HepG2 (cell line): Measurements from ENCODE around the gene PGGT1B. TPM values are rescaled to one million over a fixed set of nuclear protein-coding genes. Genes with fewer than 3 reads are reported as not detected.

Source experiments
- ATAC-seq: fragments of 200-7000 bp; cut with Tn5 transposase; 3 replicates; pipeline ENCODE4 v1.9.1; 2020; ENCODE audit warnings: mild to moderate bottlenecking, moderate library complexity
- BruUV-seq: library from RNA; stranded (reverse); fragments of 400-500 nt; replicated peaks from 2 replicates; lab custom pipeline; 2021; lab: Mats Ljungman, UMichigan
- CTCF ChIA-PET: fragments of 300-600 bp; formaldehyde crosslinking; extraction: SDS; loops from one replicate; lab custom pipeline; 2021; ENCODE audit warnings: low total read pairs, inconsistent platforms, low intra/inter-chr PET ratio; lab: Yijun Ruan, JAX
- POLR2A ChIA-PET: fragments of 350-600 bp; sonication (Branson Sonifier 250); formaldehyde crosslinking; loops from one replicate; lab custom pipeline; 2020; ENCODE audit warnings: antibody characterized with exemption, inconsistent platforms; lab: Yijun Ruan, JAX
- DNase-seq: peaks from one replicate; pipeline ENCODE4 v3.0.0-alpha.2; 2015; ENCODE audit warnings: low spot score
- FAIRE-seq: peaks from 3 replicates; lab custom pipeline; 2011; peaks lifted over from hg19 to GRCh38; lab: Jason Lieb, UNC
- H2AFZ ChIP-seq: one replicate; pipeline ENCODE4 v1.6.1; 2011; ENCODE audit warnings: low read length, inconsistent platforms
- H3K27ac ChIP-seq: fragments of 300-600 bp; 3 replicates; pipeline ENCODE4 v1.8.0; 2011; ENCODE audit warnings: mixed run types, mild to moderate bottlenecking, mixed read lengths, low read length, inconsistent platforms; ENCODE audit not compliant: insufficient read depth; ENCODE audit errors: extremely low read length
- H3K27me3 ChIP-seq, 2 experiments: fragments of 200-600 bp in 1 of 2; 2 replicates in 1 of 2; 3 replicates in 1 of 2; pipeline versions ENCODE4 v1.6.0 to v1.8.0; 2011; ENCODE audit warnings: low read length in 2 of 2, mild to moderate bottlenecking in 2 of 2, moderate library complexity in 2 of 2, inconsistent platforms in 1 of 2; ENCODE audit not compliant: insufficient read depth in 2 of 2, control insufficient read depth in 1 of 2
- H3K36me3 ChIP-seq, 2 experiments: fragments of 200-600 bp in 1 of 2; replicated peaks in 1 of 2; 2 replicates in 1 of 2; 3 replicates in 1 of 2; pipeline versions ENCODE4 v1.5.1 to v1.8.0; 2011; ENCODE audit warnings: low read length in 2 of 2, inconsistent platforms in 1 of 2; ENCODE audit not compliant: insufficient read depth in 2 of 2, control insufficient read depth in 1 of 2
- H3K4me1 ChIP-seq: 2 replicates; pipeline ENCODE4 v1.5.1; 2012; ENCODE audit warnings: low read length, inconsistent platforms; ENCODE audit not compliant: insufficient read depth
- H3K4me2 ChIP-seq: 2 replicates; pipeline ENCODE4 v1.6.0; 2011; ENCODE audit warnings: low read depth, low read length, inconsistent platforms
- H3K4me3 ChIP-seq, 3 experiments: fragments of 200-600 bp in 1 of 3; sonication (generic), shearing (Covaris generic) in 1 of 3; replicated peaks in 1 of 3; 2 replicates each; pipeline ENCODE4 v1.5.1; 2011 to 2016; ENCODE audit warnings: low read length in 3 of 3, inconsistent platforms in 2 of 3, low read depth in 2 of 3, mild to moderate bottlenecking in 2 of 3, control low read depth in 1 of 3, mixed read lengths in 1 of 3; ENCODE audit not compliant: insufficient read depth in 1 of 3
- H3K79me2 ChIP-seq: one replicate; pipeline ENCODE4 v1.6.1; 2011; ENCODE audit warnings: low read length, inconsistent platforms; ENCODE audit not compliant: insufficient read depth
- H3K9ac ChIP-seq: 2 replicates; pipeline ENCODE4 v1.6.0; 2011; ENCODE audit warnings: mild to moderate bottlenecking, low read depth, low read length, inconsistent platforms; ENCODE audit not compliant: insufficient read depth
- H3K9me3 ChIP-seq: 2 replicates; pipeline ENCODE4 v1.5.1; 2012; ENCODE audit warnings: mild to moderate bottlenecking, low read length
- H4K20me1 ChIP-seq: 2 replicates; pipeline ENCODE4 v1.6.0; 2011; ENCODE audit warnings: inconsistent platforms, mild to moderate bottlenecking, low read length, moderate library complexity; ENCODE audit not compliant: insufficient read depth
- CHD4 ChIP-seq: fragments of 200-600 bp; sonication (generic); IDR thresholded peaks from 2 replicates; pipeline ENCODE4 v1.7.0; 2017; ENCODE audit warnings: mild to moderate bottlenecking, low read length, borderline replicate concordance
- EED ChIP-seq: sonication (generic); formaldehyde crosslinking; IDR thresholded peaks from 2 replicates; pipeline ENCODE4 v1.5.0; 2020; ENCODE audit warnings: mild to moderate bottlenecking, missing genetic modification reagents
- KLF12 ChIP-seq: sonication (generic); formaldehyde crosslinking; IDR thresholded peaks from 2 replicates; pipeline ENCODE4 v1.4.0; 2020; ENCODE audit warnings: missing genetic modification reagents, borderline replicate concordance
- TRIM22 ChIP-seq: fragments of 450-650 bp; IDR thresholded peaks from 2 replicates; pipeline ENCODE4 v1.6.1; 2017
- ZFP1 ChIP-seq: IDR thresholded peaks from 2 replicates; pipeline ENCODE4 v1.6.1; 2016
- ZNF24 ChIP-seq: fragments of 450-650 bp; IDR thresholded peaks from 2 replicates; pipeline ENCODE4 v1.6.1; 2017; ENCODE audit warnings: antibody characterized with exemption, mild to moderate bottlenecking
- ZNF598 ChIP-seq: sonication (generic); formaldehyde crosslinking; IDR thresholded peaks from 2 replicates; pipeline ENCODE4 v1.5.1; 2020; ENCODE audit warnings: mild to moderate bottlenecking, missing genetic modification reagents, borderline replicate concordance
- WGBS: methylation state at CpG from one replicate; pipeline ENCODE4 v1.1.6; 2017; ENCODE audit warnings: low lambda C conversion rate; 5-methylcytosine and 5-hydroxymethylcytosine counted together
- in situ Hi-C: cut with HindIII; loops from 2 replicates; pipeline ENCODE4 v1.10.0; 2017; ENCODE audit warnings: low pct_unique_long_range_greater_than_20kb; ENCODE audit not compliant: extremely low pct_ligation_motif_present
- intact Hi-C: fragments of 100-400 bp; cut with micrococcal nuclease; formaldehyde crosslinking; loops from one replicate; pipeline ENCODE4 v1.10.0; 2022; ENCODE audit not compliant: unreplicated experiment
- polyA plus RNA-seq, 8 experiments: library from polyadenylated mRNA; depleted of rRNA in 3 of 8; stranded (reverse) in 7 of 8; unstranded in 1 of 8; fragments of >200 nt; fragmentation: Illumina TruSeq in 4 of 8; extraction: Trizol in 4 of 8; gene quantifications; 2 replicates each; pipeline versions ENCODE4 v1.2.1 to v1.2.3, GENCODE V29; 2011 to 2016; ENCODE audit warnings: low read depth in 4 of 8, missing spikeins in 1 of 8, mixed read lengths in 1 of 8; ENCODE audit not compliant: insufficient read depth in 1 of 8
- total RNA-seq, 5 experiments: library from RNA; depleted of rRNA; stranded (reverse); fragments of >200 nt; fragmentation: Illumina TruSeq; extraction: Trizol; gene quantifications; 2 replicates each; pipeline ENCODE4 v1.2.3, GENCODE V29; 2016; ENCODE audit warnings: low read depth in 1 of 5
- TF ChIP-seq, protein P1 (sequence below): sonication (generic); formaldehyde crosslinking; IDR thresholded peaks from 2 replicates; pipeline ENCODE4 v1.4.0; 2020; ENCODE audit warnings: low read depth, mild to moderate bottlenecking, missing genetic modification reagents
- TF ChIP-seq, protein P2 (sequence below): sonication (generic); formaldehyde crosslinking; IDR thresholded peaks from 2 replicates; pipeline ENCODE4 v1.5.1; 2020; ENCODE audit warnings: mild to moderate bottlenecking, missing genetic modification reagents, moderate library complexity
- TF ChIP-seq, protein P3 (sequence below): sonication (generic); formaldehyde crosslinking; IDR thresholded peaks from 2 replicates; pipeline ENCODE4 v1.5.0; 2020; ENCODE audit warnings: mild to moderate bottlenecking, missing genetic modification reagents

Gene PGGT1B
- total and polyA plus RNA-seq, 2 of the 13 experiments (the other 11 are each of a cell fraction or from before 2014, with no cell fraction given) = 2.4 to 42.7 TPM

DNA sequence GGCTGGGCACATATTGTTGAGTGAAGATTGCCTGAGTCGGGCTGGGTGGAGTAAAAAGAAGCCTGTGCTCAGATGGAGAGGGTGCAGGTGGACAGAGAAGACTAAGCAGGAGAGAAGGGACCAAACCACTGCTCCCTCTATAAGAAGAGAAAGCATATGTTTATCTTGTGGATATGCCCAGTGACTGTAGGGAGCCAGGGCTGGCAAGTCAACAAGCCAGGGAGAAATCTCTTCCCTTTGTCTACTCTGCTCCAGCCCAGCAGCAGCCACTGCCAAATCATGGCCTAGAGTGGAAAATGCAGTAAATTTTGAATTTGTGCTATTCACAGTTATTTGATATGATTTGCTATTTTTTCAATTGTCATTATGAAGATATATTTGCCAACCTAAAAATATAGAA lies 59.7 kb downstream of the PGGT1B start:
- no peak for FAIRE-seq
- no peak for DNase-seq
- ChIA-PET POLR2A (no interaction called here), CTCF (no interaction called here)
- Histone ChIP-seq H3K4me2 (no peak overlapping the region), H2AFZ (no peak overlapping the region), H3K27me3 (no peaks in the 10 kb centered on the region; a peak in 1 of 5 replicates), H3K4me1 (no peaks in the 10 kb centered on the region), H3K9ac (no peak overlapping the region), H3K4me3 (no peak overlapping the region), H4K20me1 (no peaks in the 10 kb centered on the region), H3K9me3 (no peaks in the 10 kb centered on the region), H3K27ac (no peak overlapping the region), H3K36me3 (no peaks in the 10 kb centered on the region), H3K79me2 (no peaks in the 10 kb centered on the region)
- WGBS = 100% methylated on average over 1 of the region's 1 CpG
- in situ Hi-C loops = no loop called here
- intact Hi-C loops = no loop called here
- no TSS peak for BruUV-seq
- ATAC-seq = peak; percentile 32
- TF ChIP-seq ZFP1 (CRISPR knock-in tag) = no peak
- no peak for TF ChIP-seq EED (CRISPR knock-in tag)
- TF ChIP-seq TRIM22 = no peak
- no peak for TF ChIP-seq ZNF24
- TF ChIP-seq CHD4 = no peak
- TF ChIP-seq, protein P1, sequence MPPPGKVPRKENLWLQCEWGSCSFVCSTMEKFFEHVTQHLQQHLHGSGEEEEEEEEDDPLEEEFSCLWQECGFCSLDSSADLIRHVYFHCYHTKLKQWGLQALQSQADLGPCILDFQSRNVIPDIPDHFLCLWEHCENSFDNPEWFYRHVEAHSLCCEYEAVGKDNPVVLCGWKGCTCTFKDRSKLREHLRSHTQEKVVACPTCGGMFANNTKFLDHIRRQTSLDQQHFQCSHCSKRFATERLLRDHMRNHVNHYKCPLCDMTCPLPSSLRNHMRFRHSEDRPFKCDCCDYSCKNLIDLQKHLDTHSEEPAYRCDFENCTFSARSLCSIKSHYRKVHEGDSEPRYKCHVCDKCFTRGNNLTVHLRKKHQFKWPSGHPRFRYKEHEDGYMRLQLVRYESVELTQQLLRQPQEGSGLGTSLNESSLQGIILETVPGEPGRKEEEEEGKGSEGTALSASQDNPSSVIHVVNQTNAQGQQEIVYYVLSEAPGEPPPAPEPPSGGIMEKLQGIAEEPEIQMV = no peak
- TF ChIP-seq, protein P2, sequence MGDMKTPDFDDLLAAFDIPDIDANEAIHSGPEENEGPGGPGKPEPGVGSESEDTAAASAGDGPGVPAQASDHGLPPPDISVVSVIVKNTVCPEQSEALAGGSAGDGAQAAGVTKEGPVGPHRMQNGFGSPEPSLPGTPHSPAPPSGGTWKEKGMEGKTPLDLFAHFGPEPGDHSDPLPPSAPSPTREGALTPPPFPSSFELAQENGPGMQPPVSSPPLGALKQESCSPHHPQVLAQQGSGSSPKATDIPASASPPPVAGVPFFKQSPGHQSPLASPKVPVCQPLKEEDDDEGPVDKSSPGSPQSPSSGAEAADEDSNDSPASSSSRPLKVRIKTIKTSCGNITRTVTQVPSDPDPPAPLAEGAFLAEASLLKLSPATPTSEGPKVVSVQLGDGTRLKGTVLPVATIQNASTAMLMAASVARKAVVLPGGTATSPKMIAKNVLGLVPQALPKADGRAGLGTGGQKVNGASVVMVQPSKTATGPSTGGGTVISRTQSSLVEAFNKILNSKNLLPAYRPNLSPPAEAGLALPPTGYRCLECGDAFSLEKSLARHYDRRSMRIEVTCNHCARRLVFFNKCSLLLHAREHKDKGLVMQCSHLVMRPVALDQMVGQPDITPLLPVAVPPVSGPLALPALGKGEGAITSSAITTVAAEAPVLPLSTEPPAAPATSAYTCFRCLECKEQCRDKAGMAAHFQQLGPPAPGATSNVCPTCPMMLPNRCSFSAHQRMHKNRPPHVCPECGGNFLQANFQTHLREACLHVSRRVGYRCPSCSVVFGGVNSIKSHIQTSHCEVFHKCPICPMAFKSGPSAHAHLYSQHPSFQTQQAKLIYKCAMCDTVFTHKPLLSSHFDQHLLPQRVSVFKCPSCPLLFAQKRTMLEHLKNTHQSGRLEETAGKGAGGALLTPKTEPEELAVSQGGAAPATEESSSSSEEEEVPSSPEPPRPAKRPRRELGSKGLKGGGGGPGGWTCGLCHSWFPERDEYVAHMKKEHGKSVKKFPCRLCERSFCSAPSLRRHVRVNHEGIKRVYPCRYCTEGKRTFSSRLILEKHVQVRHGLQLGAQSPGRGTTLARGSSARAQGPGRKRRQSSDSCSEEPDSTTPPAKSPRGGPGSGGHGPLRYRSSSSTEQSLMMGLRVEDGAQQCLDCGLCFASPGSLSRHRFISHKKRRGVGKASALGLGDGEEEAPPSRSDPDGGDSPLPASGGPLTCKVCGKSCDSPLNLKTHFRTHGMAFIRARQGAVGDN (CRISPR knock-in tag) = no peak
- no peak for TF ChIP-seq ZNF598 (CRISPR knock-in tag)
- TF ChIP-seq, protein P3, sequence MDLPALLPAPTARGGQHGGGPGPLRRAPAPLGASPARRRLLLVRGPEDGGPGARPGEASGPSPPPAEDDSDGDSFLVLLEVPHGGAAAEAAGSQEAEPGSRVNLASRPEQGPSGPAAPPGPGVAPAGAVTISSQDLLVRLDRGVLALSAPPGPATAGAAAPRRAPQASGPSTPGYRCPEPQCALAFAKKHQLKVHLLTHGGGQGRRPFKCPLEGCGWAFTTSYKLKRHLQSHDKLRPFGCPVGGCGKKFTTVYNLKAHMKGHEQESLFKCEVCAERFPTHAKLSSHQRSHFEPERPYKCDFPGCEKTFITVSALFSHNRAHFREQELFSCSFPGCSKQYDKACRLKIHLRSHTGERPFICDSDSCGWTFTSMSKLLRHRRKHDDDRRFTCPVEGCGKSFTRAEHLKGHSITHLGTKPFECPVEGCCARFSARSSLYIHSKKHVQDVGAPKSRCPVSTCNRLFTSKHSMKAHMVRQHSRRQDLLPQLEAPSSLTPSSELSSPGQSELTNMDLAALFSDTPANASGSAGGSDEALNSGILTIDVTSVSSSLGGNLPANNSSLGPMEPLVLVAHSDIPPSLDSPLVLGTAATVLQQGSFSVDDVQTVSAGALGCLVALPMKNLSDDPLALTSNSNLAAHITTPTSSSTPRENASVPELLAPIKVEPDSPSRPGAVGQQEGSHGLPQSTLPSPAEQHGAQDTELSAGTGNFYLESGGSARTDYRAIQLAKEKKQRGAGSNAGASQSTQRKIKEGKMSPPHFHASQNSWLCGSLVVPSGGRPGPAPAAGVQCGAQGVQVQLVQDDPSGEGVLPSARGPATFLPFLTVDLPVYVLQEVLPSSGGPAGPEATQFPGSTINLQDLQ (CRISPR knock-in tag) = no peak
- TF ChIP-seq KLF12 (CRISPR knock-in tag) = no peak
